Nephron (organoid): ENCODE results near the gene NHLH1.
A peak's percentile ranks its signal among the peaks of the same experiment; 100 is the strongest.

Source experiments
- H3K27ac Mint-ChIP-seq, 3 experiments: 2 replicates each; pipeline ENCODE4 v1.8.0; 2020; ENCODE audit warnings: mixed read lengths in 3 of 3, mild to moderate bottlenecking in 2 of 3, moderate library complexity in 1 of 3
- H3K27me3 Mint-ChIP-seq: 2 replicates; pipeline ENCODE4 v1.8.0; 2021; ENCODE audit warnings: low read depth, mild to moderate bottlenecking, moderate library complexity, mixed read lengths
- H3K36me3 Mint-ChIP-seq: 2 replicates; pipeline ENCODE4 v1.8.0; 2020; ENCODE audit warnings: low read depth, mixed read lengths
- H3K4me1 Mint-ChIP-seq: 2 replicates; pipeline ENCODE4 v1.8.0; 2020; ENCODE audit warnings: mixed read lengths
- H3K4me3 Mint-ChIP-seq, 3 experiments: 2 replicates each; pipeline ENCODE4 v1.8.0; 2020; ENCODE audit warnings: mild to moderate bottlenecking in 3 of 3, mixed read lengths in 3 of 3, moderate library complexity in 2 of 3
- H3K9me3 Mint-ChIP-seq: 2 replicates; pipeline ENCODE4 v1.8.0; 2020; ENCODE audit warnings: mixed read lengths
- CTCF ChIP-seq, 3 experiments: fragments of 200-600 bp; sonication (generic); IDR thresholded peaks; one replicate each; pipeline ENCODE4 v1.5.0; 2021; ENCODE audit warnings: antibody characterized with exemption in 3 of 3; ENCODE audit not compliant: unreplicated experiment in 3 of 3

NHLH1 gene

GRCh38 chr1:160342953-160343869, 23.7 kb upstream of the NHLH1 start, which contains the start of the genes COPA and NCSTN:
Gene COPA (minus strand): TSS chr1:160343250. CDS start chr1:160343170, 80 bp downstream.
Gene NCSTN (plus strand): TSS chr1:160343383. CDS start chr1:160343397, 14 bp downstream.
- no peaks in the 10 kb centered on the region for H3K9me3 Mint-ChIP-seq
- peaks cover 43% of the 10 kb centered on the region for H3K4me1 Mint-ChIP-seq
- H3K4me3 Mint-ChIP-seq = peak within 1 kb of the TSS; percentile 98 to 100 (median 99)
- peaks cover 29% of the 10 kb centered on the region for H3K36me3 Mint-ChIP-seq
- H3K27ac Mint-ChIP-seq = peak within 1 kb of the TSS; percentile 95 to 99 (median 97)
- H3K27me3 Mint-ChIP-seq = no peaks in the 10 kb centered on the region
- TF ChIP-seq CTCF (IDR thresholded peaks at IDR 0.05; ENCODE audit: unreplicated experiment in 3 of 3) = no peak

GRCh38 chr1:160344241-160344640, 22.6 kb upstream of the NHLH1 start:
- TF ChIP-seq CTCF (IDR thresholded peaks at IDR 0.05; ENCODE audit: unreplicated experiment in 3 of 3) = no peak
- Mint-ChIP-seq H3K4me3 (peak overlapping the region; percentile 98 to 100 (median 99)), H3K27me3 (no peaks in the 10 kb centered on the region), H3K4me1 (peaks cover 43% of the 10 kb centered on the region), H3K36me3 (peaks cover 20% of the 10 kb centered on the region), H3K27ac (peak overlapping the region; percentile 95 to 99 (median 97)), H3K9me3 (no peaks in the 10 kb centered on the region)

GRCh38 chr1:160344936-160345335, 21.9 kb upstream of the NHLH1 start:
- Mint-ChIP-seq H3K36me3 (peaks cover 19% of the 10 kb centered on the region), H3K9me3 (no peaks in the 10 kb centered on the region), H3K4me1 (peaks cover 43% of the 10 kb centered on the region), H3K27ac (peak overlapping the region; percentile 73 to 95 (median 93)), H3K4me3 (peak overlapping the region; percentile 98 to 100 (median 99)), H3K27me3 (no peaks in the 10 kb centered on the region)
- no peak for TF ChIP-seq CTCF (IDR thresholded peaks at IDR 0.05; ENCODE audit: unreplicated experiment in 3 of 3)

GRCh38 chr1:160346463-160346862, 20.4 kb upstream of the NHLH1 start:
- Mint-ChIP-seq H3K27ac (no peak overlapping the region), H3K9me3 (no peaks in the 10 kb centered on the region), H3K4me1 (peaks cover 32% of the 10 kb centered on the region), H3K4me3 (peak overlapping the region in 1 of 3 experiments; percentile 36), H3K27me3 (no peaks in the 10 kb centered on the region), H3K36me3 (peaks cover 29% of the 10 kb centered on the region)
- TF ChIP-seq CTCF (IDR thresholded peaks at IDR 0.05; ENCODE audit: unreplicated experiment in 3 of 3) = no peak

- Mint-ChIP-seq H3K4me3 (peak overlapping the region in 2 of 3 experiments; percentile 24 to 36), H3K4me1 (peaks cover 28% of the 10 kb centered on the region), H3K9me3 (no peaks in the 10 kb centered on the region), H3K27me3 (no peaks in the 10 kb centered on the region), H3K36me3 (peaks cover 33% of the 10 kb centered on the region), H3K27ac (no peak overlapping the region)
- TF ChIP-seq CTCF (IDR thresholded peaks at IDR 0.05; ENCODE audit: unreplicated experiment in 3 of 3) = no peak
Measured at GRCh38 chr1:160346958-160347357, 19.9 kb upstream of the NHLH1 start.
